ENCODE measurements around the gene VTA1.

GRCh38 chr6:142251930-142252445 lies 104.9 kb downstream of the VTA1 start:
- TF ChIP-seq CTCF (conservative IDR thresholded peaks at IDR 0.05; ENCODE audit: low read depth, low read length): no peak
- TF ChIP-seq POLR2A (IDR thresholded peaks at IDR 0.05; ENCODE audit: low read depth, low read length): no peak
- no peak for TF ChIP-seq BHLHE40 (IDR thresholded peaks at IDR 0.05; ENCODE audit: low read depth, low read length)
- TF ChIP-seq MXI1 (IDR thresholded peaks at IDR 0.05; ENCODE audit: borderline replicate concordance, low read depth, low read length): no peak
- TF ChIP-seq RFX5 (IDR thresholded peaks at IDR 0.05; ENCODE audit: low read depth, low read length): no peak
- TF ChIP-seq RAD21 (IDR thresholded peaks at IDR 0.05; ENCODE audit: low read length): no peak
- no peak for TF ChIP-seq CHD1 (IDR thresholded peaks at IDR 0.05; ENCODE audit: low read depth, low read length)
- TF ChIP-seq CEBPB (IDR thresholded peaks at IDR 0.05; ENCODE audit: low read depth, low read length): no peak
- TF ChIP-seq SMC3 (IDR thresholded peaks at IDR 0.05; ENCODE audit: low read depth, low read length): no peak
- TF ChIP-seq FOS (IDR thresholded peaks at IDR 0.05; ENCODE audit: low read depth, low read length): no peak
- TF ChIP-seq NFE2L2 (IDR thresholded peaks at IDR 0.05; ENCODE audit: low read depth, low read length): no peak

All from IMR-90 (cell line).